HG03342 (cell line): ENCODE measurements around the gene FGFRL1.
"Not testable (repeated sequence)": the region's sequence is repeated elsewhere in the genome, so short reads cannot be mapped to it uniquely, and the experiment has no call there.

Experiments used
- ATAC-seq: cut with Tn5 transposase; IDR thresholded peaks from one replicate; pipeline ENCODE4 v1.9.1; 2021; ENCODE audit warnings: mild to moderate bottlenecking, moderate library complexity; ENCODE audit not compliant: unreplicated experiment

The FGFRL1 gene

DNA sequence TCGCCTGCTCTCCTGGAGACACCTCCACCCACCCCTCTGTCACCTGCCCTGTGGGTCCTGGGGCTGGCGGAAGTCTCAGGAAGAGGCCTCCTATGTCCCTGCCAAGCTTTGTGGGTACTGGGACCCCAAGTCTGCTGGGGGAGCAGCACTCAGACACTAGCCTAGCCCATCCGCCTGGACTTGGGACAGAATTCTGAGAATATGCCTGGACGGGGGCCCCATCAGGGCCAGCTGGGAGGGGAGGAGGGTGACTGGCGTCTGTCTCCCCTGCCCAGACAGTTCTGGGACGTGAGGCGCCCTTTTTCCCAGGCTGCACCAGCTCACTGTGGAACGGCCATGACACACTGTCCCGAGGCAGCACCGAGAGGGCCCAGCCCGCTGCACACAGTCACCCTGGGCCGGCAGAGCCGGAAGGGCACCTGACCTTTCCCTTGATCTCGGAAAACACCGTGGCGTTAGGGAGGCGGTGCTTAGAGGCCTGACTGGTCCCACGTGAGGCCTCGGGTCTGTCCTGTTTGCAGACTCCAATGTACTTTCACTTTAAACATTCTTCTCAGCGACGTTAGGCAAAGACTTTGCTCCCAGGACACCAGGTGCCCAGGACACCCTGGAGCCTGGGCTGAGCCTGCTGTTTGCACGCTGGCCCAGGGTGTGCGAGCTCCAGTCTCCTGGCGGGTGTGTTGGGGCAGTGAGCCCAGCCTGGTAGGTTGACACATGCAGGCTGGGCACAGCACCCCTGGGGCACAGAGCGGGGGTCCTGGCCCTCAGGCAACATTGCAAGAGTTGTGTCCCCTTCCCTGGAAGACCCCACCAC lies 18.9 kb upstream of the FGFRL1 start:
- no peak for ATAC-seq

DNA sequence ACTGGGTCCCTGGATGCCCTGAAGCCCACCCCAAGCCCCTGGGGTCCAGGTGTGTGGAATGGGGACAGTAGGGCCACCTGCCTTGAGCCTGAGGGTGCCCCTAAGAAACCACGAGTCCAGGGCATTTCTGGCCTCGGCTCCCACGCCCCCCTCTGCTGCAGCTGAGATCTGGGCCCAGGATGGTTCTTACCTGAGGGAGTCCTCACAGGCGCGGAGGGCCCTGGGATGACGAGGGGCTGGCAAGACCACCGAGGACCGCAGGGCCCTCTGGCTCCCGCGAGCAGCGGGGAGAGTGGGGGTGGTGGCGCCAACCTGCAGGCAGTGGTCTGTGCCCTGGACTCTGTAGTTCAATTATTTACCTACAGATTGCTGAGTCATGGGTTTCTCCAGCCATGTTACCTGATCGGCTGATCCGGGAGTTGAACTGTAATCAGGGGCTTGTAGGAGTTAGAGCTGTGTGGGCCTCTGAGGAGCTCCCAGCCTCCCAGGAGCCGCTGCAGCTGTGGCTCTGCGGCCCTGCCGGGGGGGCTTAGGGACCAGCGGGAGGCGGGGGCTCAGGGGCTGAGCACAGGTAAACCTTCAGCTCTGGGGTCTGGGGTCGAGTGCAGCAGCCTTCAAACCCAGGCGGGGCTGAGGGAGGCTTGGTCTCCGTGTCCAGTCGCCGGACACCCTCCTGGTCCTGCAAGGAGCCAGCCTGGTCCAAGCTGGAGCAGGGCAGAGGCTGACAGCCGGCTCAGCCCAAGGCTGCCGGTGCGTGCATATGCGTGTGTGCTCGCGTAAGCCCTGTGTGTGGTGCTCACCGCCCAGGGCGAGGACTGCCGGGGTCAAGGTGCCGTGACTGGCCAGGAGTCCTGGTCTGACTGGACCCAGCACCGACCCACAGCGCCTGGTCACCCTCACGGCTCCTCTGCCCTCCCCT lies 18.1 kb upstream of the FGFRL1 start, which contains the start of gene SLC26A1:
Gene SLC26A1 (minus strand): TSS at position 294 of the 919 bp plus-strand sequence. CDS start 1,701 bp downstream, outside the sequence.
- no peak for ATAC-seq

DNA sequence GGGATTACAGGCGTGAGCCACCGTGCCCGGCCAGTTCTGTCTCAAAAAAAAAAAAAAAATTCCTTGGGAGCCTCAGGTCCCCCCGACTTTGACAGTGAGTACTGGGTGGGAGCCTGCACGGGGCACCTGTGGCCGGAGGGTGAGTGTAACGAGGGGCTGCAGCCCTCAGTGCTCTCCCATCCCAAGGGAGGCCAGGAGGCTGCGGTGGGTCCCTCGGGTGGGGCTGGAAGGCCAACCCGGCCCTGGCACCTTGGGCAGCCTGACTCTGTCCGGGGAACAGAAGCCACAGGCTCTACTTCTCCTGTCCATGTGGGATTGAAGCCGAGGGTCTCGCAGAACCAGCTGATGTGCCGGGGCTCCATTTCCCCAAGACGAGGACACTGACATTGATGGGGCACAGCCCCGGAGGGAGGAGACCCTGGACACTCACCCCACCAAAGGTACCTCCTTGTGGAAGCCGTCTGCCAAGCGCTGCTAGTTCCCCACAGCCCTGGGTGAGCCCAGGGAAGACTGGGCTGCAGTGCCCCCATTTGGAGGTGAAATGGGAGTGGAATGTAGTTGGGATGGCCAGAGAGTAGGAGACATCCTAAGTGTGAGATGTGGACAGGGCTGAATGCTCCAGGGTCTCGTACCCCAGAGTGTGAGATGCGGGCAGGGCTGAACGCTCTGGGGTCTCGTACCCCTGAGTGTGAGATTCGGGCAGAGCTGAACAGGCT lies 16.0 kb upstream of the FGFRL1 start:
- ATAC-seq: no peak

DNA sequence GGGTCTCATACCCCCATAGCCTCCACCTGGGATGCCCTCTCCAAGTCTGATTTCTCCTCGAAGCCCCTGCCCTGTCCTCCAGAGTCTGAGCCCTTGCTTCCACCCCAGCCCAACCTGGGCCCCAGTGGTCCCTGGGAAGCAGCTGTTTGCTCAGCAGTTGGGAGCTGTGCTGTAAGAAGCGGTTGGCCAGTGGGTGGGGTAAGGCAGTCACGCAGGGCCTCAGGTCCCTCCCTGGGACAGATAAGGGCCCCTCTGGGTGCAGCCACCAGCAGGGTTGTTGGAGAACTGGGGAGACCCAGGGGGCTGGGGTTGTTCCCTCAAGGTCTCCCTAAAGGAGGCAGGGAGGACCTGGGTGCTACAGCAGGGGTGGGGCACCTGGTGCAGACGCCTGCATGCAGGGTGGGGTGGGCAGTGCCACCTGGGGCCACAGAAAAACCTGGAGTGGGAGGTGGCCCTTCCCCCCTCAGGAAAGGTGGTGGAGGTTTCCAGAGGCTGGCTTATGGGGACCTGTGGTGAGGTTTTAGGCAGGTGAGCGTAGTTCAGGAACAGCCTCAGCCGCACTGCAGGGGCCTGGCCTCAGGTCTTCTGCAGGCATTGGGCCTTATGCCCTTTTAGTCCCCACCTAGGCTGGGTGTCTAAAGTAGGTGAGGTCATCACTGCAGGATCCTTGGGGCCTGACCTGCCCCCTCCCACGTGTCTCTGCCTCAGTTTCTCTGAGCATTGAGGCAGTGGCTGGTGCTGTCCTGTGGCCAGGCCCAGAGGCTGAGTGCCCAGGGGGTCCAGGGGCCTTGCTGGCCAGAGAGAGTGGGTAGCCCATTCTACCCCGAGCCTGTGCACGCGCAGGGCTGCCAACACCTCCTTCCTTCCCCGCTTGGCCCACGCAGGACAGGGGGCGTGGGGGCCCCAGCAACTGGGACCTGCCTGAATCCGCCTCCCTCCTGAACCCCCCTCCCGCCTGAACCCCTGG lies 15.1 kb upstream of the FGFRL1 start:
- ATAC-seq: no peak

DNA sequence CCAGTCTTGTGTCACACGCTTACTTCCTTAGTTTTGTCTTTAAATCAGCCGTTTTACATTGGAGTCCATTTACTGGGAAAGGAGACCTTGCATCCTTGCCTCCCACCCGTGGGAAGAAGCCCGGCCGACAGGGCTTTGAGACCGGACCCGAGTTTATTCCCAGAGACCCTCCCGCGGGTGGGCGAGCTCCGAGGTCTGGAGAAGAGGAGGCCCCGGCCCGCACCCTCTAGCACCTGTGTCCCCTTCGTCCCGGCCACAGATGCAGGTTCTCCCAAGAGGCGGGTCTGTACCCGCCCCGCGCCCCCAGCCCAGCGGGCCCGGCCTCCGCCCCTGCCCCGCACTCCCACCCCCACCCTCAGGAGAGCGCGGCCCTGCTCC lies 14.4 kb upstream of the FGFRL1 start:
- no peak for ATAC-seq

DNA sequence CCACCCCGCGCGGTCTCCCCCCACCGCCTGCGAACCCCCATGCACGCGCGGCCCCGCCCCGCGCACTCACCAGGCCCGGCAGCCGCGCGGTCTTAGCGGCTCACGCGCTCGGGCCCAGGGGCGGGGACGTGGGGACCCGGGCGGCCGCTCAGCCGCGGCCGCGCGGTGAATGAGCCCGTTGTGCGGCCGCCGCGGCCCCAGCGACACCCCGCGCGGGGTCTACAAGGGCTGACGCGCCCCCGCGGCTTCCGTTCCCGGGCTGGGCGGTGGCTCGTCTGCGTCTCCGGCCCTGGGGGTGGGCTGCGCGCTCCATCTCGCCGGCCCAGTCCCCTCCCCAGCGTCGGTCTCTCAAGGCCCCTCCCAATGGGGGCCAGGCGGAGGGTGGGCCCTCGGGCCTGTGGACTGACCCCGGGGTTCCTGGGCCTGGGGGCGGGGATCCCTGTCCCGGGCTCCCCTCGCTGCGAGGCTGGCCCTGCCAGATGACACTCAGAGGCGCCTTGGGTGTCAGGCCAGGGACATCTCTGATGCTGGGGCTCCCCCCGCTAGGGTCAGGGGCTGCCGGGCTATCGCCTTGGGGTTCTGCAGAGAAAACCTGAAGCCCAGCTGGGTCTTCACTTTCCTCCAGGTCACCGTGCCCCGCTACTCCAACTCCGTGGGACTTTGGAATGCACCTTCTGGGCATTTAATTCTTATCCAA lies 13.9 kb upstream of the FGFRL1 start:
- ATAC-seq: no peak

DNA sequence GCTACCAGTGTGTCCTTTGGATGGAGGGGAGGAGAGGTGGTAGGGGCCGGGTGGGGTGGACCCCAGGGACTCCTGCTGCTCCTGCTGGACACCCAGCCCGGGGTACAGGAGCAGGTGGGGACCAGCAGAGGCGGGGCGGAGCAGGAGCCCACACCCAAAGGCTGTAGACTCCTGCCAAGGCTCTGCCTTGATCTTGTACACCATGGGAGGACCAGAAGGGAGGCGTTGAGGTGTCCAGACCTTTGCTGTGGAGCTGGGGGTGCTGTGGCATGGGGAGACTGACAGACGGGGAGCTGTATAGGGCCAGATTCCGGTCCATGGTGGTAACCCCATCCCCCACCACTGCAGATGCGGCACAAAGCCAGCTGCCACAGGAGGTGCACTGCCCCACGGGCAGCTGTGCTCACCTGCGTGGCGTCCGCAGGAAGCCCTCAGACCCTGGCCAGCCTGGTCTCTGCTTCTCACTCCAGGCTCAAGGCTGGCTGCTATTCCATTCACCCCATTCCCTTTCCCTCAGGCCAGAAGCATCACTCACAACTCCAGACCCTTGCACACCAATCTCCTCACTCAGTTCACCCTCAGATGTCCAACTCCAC lies 13.2 kb upstream of the FGFRL1 start:
- ATAC-seq: no peak

DNA sequence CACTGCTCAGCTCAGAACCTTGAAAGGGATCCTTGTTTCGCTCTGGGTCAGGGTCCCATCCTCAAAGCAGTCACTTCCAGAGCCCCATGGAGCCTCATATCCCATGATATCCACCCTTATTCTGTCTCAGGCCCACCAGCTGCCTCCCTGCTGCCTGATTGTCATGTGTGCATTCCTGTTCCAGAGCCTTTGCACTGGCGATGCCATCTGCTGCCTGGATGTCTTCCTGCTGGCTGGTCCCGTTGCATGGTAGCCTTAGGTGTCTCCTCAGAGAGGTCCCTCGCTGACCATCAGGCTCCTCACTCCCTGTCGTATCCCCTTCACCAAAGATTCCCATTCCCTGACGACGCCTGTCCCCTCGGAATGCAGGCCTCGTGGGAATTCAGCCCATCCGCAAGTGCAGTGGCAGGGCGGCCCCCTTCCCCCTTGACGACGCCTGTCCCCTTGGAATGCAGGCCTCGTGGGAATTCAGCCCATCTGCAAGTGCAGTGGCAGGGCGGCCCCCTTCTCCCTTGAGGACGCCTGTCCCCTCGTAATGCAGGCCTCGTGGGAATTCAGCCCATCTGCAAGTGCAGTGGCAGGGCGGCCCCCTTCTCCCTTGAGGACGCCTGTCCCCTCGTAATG lies 12.1 kb upstream of the FGFRL1 start:
- not testable (repeated sequence) for ATAC-seq

DNA sequence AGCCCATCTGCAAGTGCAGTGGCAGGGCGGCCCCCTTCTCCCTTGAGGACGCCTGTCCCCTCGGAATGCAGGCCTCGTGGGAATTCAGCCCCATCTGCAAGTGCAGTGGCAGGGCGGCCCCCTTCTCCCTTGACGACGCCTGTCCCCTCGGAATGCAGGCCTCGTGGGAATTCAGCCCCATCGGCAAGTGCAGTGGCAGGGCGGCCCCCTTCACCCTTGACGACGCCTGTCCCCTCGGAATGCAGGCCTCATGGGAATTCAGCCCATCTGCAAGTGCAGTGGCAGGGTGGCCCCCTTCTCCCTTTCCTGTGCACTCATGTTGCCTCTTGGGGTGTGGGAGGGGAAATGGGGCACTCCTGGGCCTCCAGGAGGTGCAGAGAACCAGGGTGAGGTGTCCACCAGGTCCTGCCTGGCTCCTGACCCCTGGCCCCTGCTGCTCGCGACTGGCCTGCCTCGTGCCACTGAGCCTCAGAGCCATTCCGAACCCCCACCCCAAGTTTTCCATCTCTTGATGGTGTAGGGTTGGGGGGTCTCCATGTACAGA lies 11.5 kb upstream of the FGFRL1 start:
- ATAC-seq: no peak

DNA sequence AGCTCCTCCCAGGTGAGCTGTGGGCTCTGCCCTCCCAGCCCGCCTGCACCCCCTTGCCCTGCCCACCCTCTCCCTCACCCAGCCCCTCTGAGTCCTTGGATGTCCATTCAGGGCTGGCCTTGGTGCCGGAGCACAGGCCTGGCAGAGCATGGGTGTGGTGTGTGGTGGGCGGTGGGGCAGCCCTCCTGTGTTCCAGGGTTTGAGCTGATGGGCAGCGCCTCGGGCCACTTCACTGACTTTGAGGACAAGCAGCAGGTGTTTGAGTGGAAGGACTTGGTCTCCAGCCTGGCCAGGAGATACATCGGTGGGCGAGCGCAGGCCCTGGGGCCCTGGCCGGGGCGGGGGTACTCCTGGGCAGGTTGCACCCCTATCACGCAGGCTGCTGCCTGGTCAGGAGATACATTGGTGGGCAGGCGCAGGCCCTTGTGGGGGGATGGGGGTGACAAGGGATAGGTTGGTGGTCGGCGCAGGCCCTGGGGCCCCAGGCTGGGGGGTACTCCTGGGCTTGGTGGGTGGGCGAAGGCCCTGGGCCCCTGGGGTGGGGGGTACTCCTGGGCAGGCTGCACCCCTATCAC lies 10.7 kb upstream of the FGFRL1 start:
- no peak for ATAC-seq

DNA sequence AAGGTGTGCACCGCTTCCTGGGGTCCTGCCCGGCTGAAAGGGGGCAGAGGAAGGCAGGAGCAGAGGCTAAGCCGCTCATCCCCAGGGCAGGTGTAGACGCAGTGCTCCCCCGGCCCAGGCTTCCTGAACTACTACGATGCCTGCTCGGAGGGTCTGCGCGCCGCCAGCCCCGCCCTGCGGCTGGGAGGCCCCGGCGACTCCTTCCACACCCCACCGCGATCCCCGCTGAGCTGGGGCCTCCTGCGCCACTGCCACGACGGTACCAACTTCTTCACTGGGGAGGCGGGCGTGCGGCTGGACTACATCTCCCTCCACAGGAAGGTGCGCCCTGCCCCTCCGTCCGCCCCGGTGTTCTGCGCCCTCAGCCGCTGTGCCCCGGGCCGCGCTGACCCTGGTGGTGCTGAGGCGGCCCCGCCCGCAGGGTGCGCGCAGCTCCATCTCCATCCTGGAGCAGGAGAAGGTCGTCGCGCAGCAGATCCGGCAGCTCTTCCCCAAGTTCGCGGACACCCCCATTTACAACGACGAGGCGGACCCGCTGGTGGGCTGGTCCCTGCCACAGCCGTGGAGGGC lies 9.8 kb upstream of the FGFRL1 start:
- no peak for ATAC-seq

DNA sequence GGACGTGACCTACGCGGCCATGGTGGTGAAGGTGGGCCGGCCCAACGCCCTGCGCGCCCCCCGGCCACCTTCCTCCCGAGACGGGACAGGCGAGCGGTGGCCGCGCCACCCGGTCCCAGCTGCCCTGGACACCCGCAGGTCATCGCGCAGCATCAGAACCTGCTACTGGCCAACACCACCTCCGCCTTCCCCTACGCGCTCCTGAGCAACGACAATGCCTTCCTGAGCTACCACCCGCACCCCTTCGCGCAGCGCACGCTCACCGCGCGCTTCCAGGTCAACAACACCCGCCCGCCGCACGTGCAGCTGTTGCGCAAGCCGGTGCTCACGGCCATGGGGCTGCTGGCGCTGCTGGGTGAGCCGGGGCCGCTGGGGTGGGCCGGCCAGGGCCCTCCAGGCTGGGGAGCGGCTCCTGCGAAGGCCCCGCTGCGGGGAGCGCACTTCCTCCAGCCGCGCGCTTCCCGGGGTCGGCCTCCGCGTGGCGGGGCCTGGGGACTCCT lies 9.2 kb upstream of the FGFRL1 start:
- ATAC-seq: no peak

DNA sequence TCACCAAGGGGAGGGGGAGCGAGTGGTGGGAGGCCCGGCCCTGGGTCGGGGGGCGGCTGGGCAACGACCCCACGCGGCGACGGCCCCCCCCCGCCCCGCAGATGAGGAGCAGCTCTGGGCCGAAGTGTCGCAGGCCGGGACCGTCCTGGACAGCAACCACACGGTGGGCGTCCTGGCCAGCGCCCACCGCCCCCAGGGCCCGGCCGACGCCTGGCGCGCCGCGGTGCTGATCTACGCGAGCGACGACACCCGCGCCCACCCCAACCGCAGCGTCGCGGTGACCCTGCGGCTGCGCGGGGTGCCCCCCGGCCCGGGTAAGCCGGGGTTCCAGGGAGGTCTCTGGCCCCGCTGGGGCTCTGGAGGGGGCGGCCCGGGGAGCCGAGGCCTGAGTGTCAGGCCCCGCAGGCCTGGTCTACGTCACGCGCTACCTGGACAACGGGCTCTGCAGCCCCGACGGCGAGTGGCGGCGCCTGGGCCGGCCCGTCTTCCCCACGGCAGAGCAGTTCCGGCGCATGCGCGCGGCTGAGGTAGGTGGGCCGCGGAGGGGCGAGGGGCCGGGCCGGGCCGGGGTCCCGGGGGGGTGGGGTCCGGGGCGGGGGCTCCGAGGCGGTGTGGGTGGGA lies 8.7 kb upstream of the FGFRL1 start:
- ATAC-seq: no peak

DNA sequence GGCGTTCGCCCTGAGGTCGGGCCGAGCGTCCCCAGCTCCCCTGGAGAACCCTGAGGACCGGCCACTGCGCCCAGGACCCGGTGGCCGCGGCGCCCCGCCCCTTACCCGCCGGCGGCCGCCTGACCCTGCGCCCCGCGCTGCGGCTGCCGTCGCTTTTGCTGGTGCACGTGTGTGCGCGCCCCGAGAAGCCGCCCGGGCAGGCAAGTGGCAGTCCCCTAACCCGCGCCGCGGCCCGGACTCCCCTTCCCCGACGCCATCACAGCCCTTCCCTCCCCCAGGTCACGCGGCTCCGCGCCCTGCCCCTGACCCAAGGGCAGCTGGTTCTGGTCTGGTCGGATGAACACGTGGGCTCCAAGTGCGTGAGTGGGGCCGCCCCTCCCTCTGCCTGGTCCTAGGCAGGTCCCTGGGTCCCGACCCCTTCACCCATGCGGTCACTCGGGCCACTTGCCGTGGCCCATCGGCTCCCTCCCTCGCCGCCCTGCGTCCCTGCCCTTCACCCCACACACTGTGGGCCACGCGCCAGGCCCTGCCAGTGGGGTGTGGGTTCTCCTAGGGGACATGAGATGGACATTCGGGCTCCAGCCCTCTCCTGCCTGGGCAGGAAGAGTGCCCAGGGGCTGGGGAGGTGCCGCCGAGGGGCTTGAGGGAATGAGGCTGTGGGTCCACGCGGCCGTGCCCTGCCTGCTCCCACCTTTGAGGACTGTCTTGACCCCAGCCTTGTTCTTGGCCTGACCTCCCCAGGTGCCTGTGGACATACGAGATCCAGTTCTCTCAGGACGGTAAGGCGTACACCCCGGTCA lies 8.0 kb upstream of the FGFRL1 start:
- no peak for ATAC-seq

DNA sequence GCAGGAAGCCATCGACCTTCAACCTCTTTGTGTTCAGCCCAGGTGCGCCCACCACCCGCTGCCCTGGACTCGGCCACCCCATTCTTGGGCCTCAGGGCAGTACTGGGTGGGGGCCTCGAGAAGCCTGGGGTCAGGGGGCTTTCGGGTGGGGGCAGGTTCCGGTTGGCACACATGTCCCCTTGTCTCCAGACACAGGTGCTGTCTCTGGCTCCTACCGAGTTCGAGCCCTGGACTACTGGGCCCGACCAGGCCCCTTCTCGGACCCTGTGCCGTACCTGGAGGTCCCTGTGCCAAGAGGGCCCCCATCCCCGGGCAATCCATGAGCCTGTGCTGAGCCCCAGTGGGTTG lies 7.4 kb upstream of the FGFRL1 start:
- ATAC-seq: no peak
